HG02884 (cell line): ENCODE measurements around the gene PAQR5.
"Not testable (repeated sequence)": the region's sequence is repeated elsewhere in the genome, so short reads cannot be mapped to it uniquely, and the experiment has no call there.

Experiments used
- ATAC-seq: cut with Tn5 transposase; IDR thresholded peaks from one replicate; pipeline ENCODE4 v1.9.1; 2021; ENCODE audit warnings: mild to moderate bottlenecking, moderate library complexity; ENCODE audit not compliant: unreplicated experiment

PAQR5 gene

GRCh38 chr15:69298697-69299441, at the start of gene PAQR5:
Gene PAQR5 (plus strand): TSS chr15:69298912. CDS start chr15:69360081, 61,169 bp downstream.
- ATAC-seq = no peak

- no peak for ATAC-seq
Observed at GRCh38 chr15:69253156-69253555, 45.6 kb upstream of the PAQR5 start.

- ATAC-seq = no peak
Observed at GRCh38 chr15:69265347-69265955, 33.3 kb upstream of the PAQR5 start.

GRCh38 chr15:69271217-69271616, 27.5 kb upstream of the PAQR5 start:
- ATAC-seq = no peak

GRCh38 chr15:69272139-69272538, 26.6 kb upstream of the PAQR5 start:
- no peak for ATAC-seq

GRCh38 chr15:69272891-69273290, 25.8 kb upstream of the PAQR5 start:
- no peak for ATAC-seq

- no peak for ATAC-seq
Observed at GRCh38 chr15:69275074-69275670, 23.5 kb upstream of the PAQR5 start.

- ATAC-seq = no peak
Observed at GRCh38 chr15:69275933-69276560, 22.7 kb upstream of the PAQR5 start.

GRCh38 chr15:69277316-69277715, 21.4 kb upstream of the PAQR5 start:
- no peak for ATAC-seq

GRCh38 chr15:69279636-69280035, 19.1 kb upstream of the PAQR5 start:
- no peak for ATAC-seq

GRCh38 chr15:69280783-69281182, 17.9 kb upstream of the PAQR5 start:
- no peak for ATAC-seq

- no peak for ATAC-seq
Observed at GRCh38 chr15:69282104-69282743, 16.5 kb upstream of the PAQR5 start.

GRCh38 chr15:69285834-69286233, 12.9 kb upstream of the PAQR5 start:
- ATAC-seq = no peak

GRCh38 chr15:69288011-69288410, 10.7 kb upstream of the PAQR5 start:
- ATAC-seq = no peak

GRCh38 chr15:69288531-69289341, 10.0 kb upstream of the PAQR5 start:
- no peak for ATAC-seq

GRCh38 chr15:69289342-69290146, 9.2 kb upstream of the PAQR5 start:
- no peak for ATAC-seq

GRCh38 chr15:69290346-69291164, 8.2 kb upstream of the PAQR5 start:
- no peak for ATAC-seq

- ATAC-seq = not testable (repeated sequence)
Observed at GRCh38 chr15:69291651-69292050, 7.1 kb upstream of the PAQR5 start.
